ENCODE data around the gene VEGFB. TPM values are rescaled to one million over a fixed set of nuclear protein-coding genes. Genes with fewer than 3 reads are reported as not detected.

VEGFB gene
- total and polyA plus RNA-seq, 2 of the 4 experiments (the other 2 are of a cell fraction): 3.0 to 25.1 TPM

DNA sequence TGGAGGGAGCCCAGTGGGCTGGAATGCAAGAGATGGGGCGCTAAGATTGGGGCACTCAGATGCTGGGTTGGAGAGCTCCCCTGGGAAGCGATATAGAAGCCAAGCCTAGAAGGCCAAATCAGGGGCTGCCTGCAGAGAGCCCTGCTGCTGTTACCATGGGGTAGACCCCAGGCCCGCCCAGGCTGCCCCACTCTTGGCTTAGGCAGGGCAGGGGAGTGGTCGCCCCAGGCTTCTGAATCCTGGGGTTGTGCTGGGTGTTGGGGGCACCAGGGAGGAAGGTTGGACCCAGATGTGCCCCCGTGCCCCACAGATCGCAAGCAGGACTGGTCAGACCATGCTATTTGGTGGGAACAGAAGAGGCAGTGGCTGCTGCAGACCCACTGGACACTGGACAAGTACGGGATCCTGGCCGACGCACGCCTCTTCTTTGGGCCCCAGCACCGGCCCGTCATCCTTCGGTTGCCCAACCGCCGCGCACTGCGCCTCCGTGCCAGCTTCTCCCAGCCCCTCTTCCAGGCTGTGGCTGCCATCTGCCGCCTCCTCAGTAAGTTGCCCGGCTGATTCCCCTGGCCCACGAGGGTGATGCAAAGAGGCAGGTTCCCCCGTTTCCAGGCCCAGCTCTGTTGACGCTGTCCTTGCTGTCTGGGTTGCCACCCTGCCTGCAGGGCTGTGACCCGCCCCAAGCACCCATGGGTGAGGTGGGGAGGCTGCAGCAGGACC is 23.9 kb upstream of the VEGFB start:
- intact Hi-C loops (cut with micrococcal nuclease) (no loop called here), dilution Hi-C loops (cut with HindIII; ENCODE audit: low sequenced_read_pairs, unreplicated experiment) (no loop called here), in situ Hi-C loops (cut with MboI; ENCODE audit: low sequenced_read_pairs) (no loop called here)
- no peak overlapping the region for H4K5ac ChIP-seq (ENCODE audit: low read depth, low read length)
- H3K9ac ChIP-seq (ENCODE audit: low read depth, low read length): no peak overlapping the region
- H4K8ac ChIP-seq (ENCODE audit: low read depth in 2 of 2, low read length in 2 of 2): no peak overlapping the region
- H2BK15ac ChIP-seq (ENCODE audit: low read depth, low read length): no peak overlapping the region
- 96% methylated on average over 7 of the region's 24 CpGs; no CpG with 5 or more reads in 1 of the 2 experiments for WGBS, 2 experiments (ENCODE audit: extremely low coverage in 2 of 2, insufficient read length in 1 of 2)
- H3K36me3 ChIP-seq (ENCODE audit: control insufficient read depth, insufficient read depth, low read length): peaks cover 15% of the 10 kb centered on the region
- TF ChIP-seq SMC3 (IDR thresholded peaks at IDR 0.05; ENCODE audit: low read depth, low read length) (no peak), POLR2A (IDR thresholded peaks at IDR 0.05; ENCODE audit: low read depth, low read length) (no peak), RCOR1 (IDR thresholded peaks at IDR 0.05; ENCODE audit: insufficient replicate concordance, low read length) (no peak), RAD21 (IDR thresholded peaks at IDR 0.05; ENCODE audit: low read length) (no peak), RFX5 (IDR thresholded peaks at IDR 0.05; ENCODE audit: low read depth, low read length) (no peak)
- TF ChIP-seq, protein P1, sequence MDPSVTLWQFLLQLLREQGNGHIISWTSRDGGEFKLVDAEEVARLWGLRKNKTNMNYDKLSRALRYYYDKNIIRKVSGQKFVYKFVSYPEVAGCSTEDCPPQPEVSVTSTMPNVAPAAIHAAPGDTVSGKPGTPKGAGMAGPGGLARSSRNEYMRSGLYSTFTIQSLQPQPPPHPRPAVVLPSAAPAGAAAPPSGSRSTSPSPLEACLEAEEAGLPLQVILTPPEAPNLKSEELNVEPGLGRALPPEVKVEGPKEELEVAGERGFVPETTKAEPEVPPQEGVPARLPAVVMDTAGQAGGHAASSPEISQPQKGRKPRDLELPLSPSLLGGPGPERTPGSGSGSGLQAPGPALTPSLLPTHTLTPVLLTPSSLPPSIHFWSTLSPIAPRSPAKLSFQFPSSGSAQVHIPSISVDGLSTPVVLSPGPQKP (IDR thresholded peaks at IDR 0.05; ENCODE audit: borderline replicate concordance, low read depth, low read length): no peak
- no peak overlapping the region for H3K14ac ChIP-seq (replicated peaks; ENCODE audit: low read depth, low read length)
- H3K23ac ChIP-seq (ENCODE audit: low read depth, low read length): no peak overlapping the region
- ChIA-PET CTCF (no interaction called here), POLR2A (ENCODE audit: unreplicated experiment) (no interaction called here)
- H3K79me1 ChIP-seq (ENCODE audit: low read depth in 1 of 2, low read length in 2 of 2): peaks cover 0 to 17% of the 10 kb centered on the region in 2 experiments; a peak in 2 of 4 replicates
- no peak overlapping the region for H3K56ac ChIP-seq (ENCODE audit: extremely low read depth, insufficient read depth, low read length)
- no peak overlapping the region for H3K4ac ChIP-seq (ENCODE audit: low read depth, low read length)
- no peak overlapping the region for H3K18ac ChIP-seq (ENCODE audit: low read depth, low read length)
- no peak overlapping the region for H3K4me2 ChIP-seq (ENCODE audit: low read depth, low read length)
- peak overlapping the region; percentile 50 for H2AK9ac ChIP-seq (replicated peaks; ENCODE audit: low read depth, low read length, poor library complexity)
- no peak overlapping the region for H2BK20ac ChIP-seq (ENCODE audit: low read depth, low read length)
- peaks cover 10% of the 10 kb centered on the region for H3K4me1 ChIP-seq (ENCODE audit: control insufficient read depth, insufficient read depth, low read length)
- BruUV-seq (replicated peaks): no TSS peak
- H4K20me1 ChIP-seq (ENCODE audit: insufficient read depth, low read length): no peaks in the 10 kb centered on the region; the same call in 1 of the 2 replicates
- no peaks in the 10 kb centered on the region for H3K27me3 ChIP-seq (ENCODE audit: control insufficient read depth, insufficient read depth, low read length)
- no peak for DNase-seq
- no peak overlapping the region for H3K4me3 ChIP-seq (ENCODE audit: insufficient read depth, low read depth, low read length)
- no peak overlapping the region for H2AFZ ChIP-seq (replicated peaks; ENCODE audit: low read length, poor library complexity)
- H3K9me3 ChIP-seq (ENCODE audit: control insufficient read depth, insufficient read depth, low read length): no peaks in the 10 kb centered on the region
- no peak overlapping the region for H2BK5ac ChIP-seq (ENCODE audit: low read depth, low read length, poor library complexity, severe bottlenecking)
- H4K91ac ChIP-seq (ENCODE audit: insufficient read depth, low read depth, low read length): no peak overlapping the region
- H2BK120ac ChIP-seq (ENCODE audit: low read depth, low read length): no peak overlapping the region
- no peak overlapping the region for H3K27ac ChIP-seq (ENCODE audit: insufficient read depth, low read length)
- H2AK5ac ChIP-seq (ENCODE audit: low read depth, low read length): no peak overlapping the region
- ATAC-seq (ENCODE audit: low read depth): no peak
- H3K9me1 ChIP-seq (ENCODE audit: insufficient read depth, low read length): no peaks in the 10 kb centered on the region; the same call in 1 of the 2 replicates
